Prostate gland (tissue), 2 donors: Measurements from ENCODE around the gene IDUA. TPM values are rescaled to one million over a fixed set of nuclear protein-coding genes. Genes with fewer than 3 reads are reported as not detected.

Source experiments
- DNase-seq: peaks from one replicate; pipeline ENCODE4 v3.0.0-alpha.2; 2019; ENCODE audit warnings: low spot score
- H3K27ac ChIP-seq, 2 donors: fragments of 200-600 bp; sonication (generic); 2 replicates each; pipeline ENCODE4 v1.5.1; 2017 to 2019
- H3K27me3 ChIP-seq: fragments of 200-600 bp; sonication (generic); replicated peaks from 2 replicates; pipeline ENCODE4 v1.5.1; 2019; ENCODE audit not compliant: insufficient read depth
- H3K36me3 ChIP-seq, 2 donors: fragments of 200-600 bp; sonication (generic); 1 replicate in 1 of 2; 2 replicates in 1 of 2; pipeline versions ENCODE4 v1.5.1 to v1.8.1; 2017 to 2019
- H3K4me1 ChIP-seq: fragments of 200-600 bp; sonication (generic); replicated peaks from 2 replicates; pipeline ENCODE4 v1.5.1; 2019
- H3K4me3 ChIP-seq, 2 donors: fragments of 200-600 bp; sonication (generic); 2 replicates each; pipeline ENCODE4 v1.5.1; 2017 to 2019
- H3K9me3 ChIP-seq: fragments of 200-600 bp; sonication (generic); 2 replicates; pipeline ENCODE4 v1.5.1; 2017
- POLR2A ChIP-seq: fragments of 450-650 bp; IDR thresholded peaks from one replicate; pipeline ENCODE4 v1.6.1; 2016; ENCODE audit warnings: antibody characterized with exemption, mild to moderate bottlenecking
- POLR2AphosphoS5 ChIP-seq: sonication (generic); formaldehyde crosslinking; IDR thresholded peaks from one replicate; pipeline ENCODE4 v1.6.1; 2017; ENCODE audit warnings: antibody characterized with exemption
- WGBS: methylation state at CpG from one replicate; pipeline ENCODE4 v1.1.5; 2018; 5-methylcytosine and 5-hydroxymethylcytosine counted together
- intact Hi-C: fragments of 100-400 bp; cut with DNase I; formaldehyde crosslinking; loops from one replicate; pipeline ENCODE4 v1.14.2; 2022
- total RNA-seq, 2 donors: library from RNA; depleted of rRNA; stranded (reverse); fragments of >200 nt; gene quantifications; one replicate each; pipeline ENCODE4 v1.1.0, GENCODE V29; 2016
- TF ChIP-seq, protein P1 (sequence below), 4 experiments: fragments of 200-600 bp in 2 of 4; fragments of 450-650 bp in 2 of 4; sonication (generic) in 2 of 4; IDR thresholded peaks; 1 replicate in 3 of 4; 2 replicates in 1 of 4; pipeline ENCODE4 v1.5.1; 2016 to 2019; ENCODE audit warnings: antibody characterized with exemption in 4 of 4, mild to moderate bottlenecking in 2 of 4, moderate library complexity in 2 of 4

The IDUA gene
- total RNA-seq, 2 donors from 2014 or later: 53.6 to 56.8 TPM

DNA sequence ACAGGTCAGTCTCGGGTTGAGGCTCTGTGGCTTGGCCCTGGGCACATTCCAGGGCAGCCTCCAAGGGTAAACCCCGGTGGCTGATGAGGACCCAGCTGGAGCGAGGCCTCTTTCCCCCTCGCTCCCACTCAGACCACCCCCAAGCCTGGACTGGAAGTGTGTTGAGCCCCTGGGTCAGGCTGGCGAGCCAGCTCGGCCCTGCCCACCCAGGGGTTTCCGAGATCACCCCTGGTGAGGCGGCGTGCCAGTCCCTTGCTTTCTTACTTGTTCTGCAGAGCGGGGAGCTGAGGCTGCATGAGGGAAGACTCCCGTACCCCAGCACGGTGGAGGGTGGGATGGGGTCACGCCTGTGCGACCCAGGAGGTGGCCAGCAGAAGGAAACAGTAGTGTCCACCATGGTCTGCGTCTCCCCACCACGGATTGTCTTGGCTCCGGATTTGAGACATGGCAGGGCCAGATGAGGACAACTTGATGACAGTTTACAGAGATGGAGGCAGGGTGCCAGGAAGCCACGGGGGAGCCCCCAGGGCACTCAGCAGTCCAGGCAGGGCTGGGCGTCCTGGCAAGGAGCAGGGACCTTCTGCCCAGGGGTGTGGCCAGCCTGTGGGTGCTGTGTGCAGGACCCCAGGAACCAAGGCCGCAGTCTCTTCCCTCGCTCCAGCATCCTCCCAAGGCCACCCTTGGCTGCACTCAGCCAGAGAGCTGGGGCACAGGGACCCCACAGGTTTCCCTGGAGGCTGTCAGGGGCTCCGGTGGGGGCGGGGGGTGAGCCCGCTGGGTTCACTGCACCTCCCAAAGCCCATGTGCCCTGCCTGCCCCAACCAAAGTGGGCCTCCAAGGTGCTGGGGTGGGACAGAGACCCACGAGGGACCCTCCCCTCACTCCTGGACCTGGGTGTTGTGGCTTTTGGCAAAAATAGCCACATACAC lies 18.0 kb downstream of the IDUA start:
- TF ChIP-seq, protein P1, sequence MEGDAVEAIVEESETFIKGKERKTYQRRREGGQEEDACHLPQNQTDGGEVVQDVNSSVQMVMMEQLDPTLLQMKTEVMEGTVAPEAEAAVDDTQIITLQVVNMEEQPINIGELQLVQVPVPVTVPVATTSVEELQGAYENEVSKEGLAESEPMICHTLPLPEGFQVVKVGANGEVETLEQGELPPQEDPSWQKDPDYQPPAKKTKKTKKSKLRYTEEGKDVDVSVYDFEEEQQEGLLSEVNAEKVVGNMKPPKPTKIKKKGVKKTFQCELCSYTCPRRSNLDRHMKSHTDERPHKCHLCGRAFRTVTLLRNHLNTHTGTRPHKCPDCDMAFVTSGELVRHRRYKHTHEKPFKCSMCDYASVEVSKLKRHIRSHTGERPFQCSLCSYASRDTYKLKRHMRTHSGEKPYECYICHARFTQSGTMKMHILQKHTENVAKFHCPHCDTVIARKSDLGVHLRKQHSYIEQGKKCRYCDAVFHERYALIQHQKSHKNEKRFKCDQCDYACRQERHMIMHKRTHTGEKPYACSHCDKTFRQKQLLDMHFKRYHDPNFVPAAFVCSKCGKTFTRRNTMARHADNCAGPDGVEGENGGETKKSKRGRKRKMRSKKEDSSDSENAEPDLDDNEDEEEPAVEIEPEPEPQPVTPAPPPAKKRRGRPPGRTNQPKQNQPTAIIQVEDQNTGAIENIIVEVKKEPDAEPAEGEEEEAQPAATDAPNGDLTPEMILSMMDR (IDR thresholded peaks at IDR 0.05): no peak
- TF ChIP-seq POLR2AphosphoS5: no peak
- intact Hi-C loops: no loop called here
- Histone ChIP-seq H3K36me3 (no peaks in the 10 kb centered on the region), H3K27ac (no peak overlapping the region), H3K9me3 (no peaks in the 10 kb centered on the region), H3K27me3 (peaks cover 40% of the 10 kb centered on the region), H3K4me1 (peaks cover 11% of the 10 kb centered on the region), H3K4me3 (no peak overlapping the region)
- DNase-seq: no peak
- WGBS: 86% methylated on average over 16 of the region's 25 CpGs

DNA sequence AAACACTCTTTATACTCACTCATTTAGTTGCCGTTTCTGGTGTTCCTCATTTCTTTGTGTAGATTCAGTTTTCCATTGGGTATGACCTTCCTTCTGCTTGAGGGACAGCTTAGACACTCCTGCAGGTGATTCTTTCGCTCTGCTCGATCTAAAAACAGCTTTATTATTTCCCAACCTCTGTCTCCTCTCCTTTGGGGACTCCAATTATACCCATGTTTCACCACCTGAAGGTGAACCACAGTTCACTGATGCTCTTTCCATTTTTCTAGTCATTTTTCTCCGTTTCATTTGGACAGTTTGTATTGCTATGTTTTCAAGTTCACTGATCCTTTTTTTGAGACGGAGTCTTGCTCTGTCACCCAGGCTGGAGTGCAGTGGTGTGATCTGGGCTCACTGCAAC lies 20.0 kb downstream of the IDUA start:
- Histone ChIP-seq H3K27me3 (peaks cover 25% of the 10 kb centered on the region), H3K36me3 (no peaks in the 10 kb centered on the region), H3K9me3 (no peaks in the 10 kb centered on the region), H3K4me3 (no peak overlapping the region), H3K4me1 (peaks cover 19% of the 10 kb centered on the region), H3K27ac (no peak overlapping the region)
- TF ChIP-seq POLR2AphosphoS5 (no peak), POLR2A (no peak)
- TF ChIP-seq, protein P1 (IDR thresholded peaks at IDR 0.05): no peak
- intact Hi-C loops: no loop called here
- WGBS: 90% methylated on average over 5 of the region's 5 CpGs
- DNase-seq: no peak

DNA sequence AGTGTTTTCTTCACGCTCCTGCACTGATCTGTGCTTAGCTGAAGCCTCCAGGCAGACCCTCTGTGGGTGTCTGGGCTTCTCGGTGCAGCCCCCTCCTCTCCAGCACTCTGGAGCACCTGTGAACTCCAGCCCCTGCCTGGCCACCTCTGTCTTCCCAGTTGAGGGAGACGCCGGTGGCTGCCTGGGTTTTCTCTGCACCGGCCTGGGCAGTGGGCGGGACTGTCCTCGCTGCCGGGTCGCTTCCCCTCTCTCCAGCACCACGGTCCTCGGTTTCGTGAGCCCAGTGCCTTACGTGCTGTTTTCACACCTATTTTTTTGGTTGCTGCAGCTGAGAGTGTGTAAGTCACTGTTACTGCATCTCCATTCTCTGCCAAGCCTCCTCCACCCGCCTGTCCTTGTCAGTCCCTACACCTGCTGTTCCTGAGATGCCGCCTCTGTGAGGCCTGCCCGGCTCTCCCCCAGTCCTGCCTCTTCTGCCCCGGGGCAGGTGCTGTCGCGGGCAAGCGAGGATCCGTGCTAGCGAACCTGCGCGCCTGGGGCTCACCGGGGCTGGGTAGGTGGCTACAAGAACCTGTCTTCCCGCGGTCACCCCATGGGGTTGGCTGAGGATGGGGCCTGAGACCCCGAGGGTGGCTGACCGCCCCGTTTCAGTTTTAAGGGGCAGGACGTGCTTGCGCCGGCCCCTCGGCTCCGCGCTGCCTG lies 22.1 kb downstream of the IDUA start:
- H3K9me3 ChIP-seq: no peaks in the 10 kb centered on the region
- H3K27ac ChIP-seq: peak overlapping the region; percentile 63 to 65
- H3K27me3 ChIP-seq: peaks cover 6% of the 10 kb centered on the region
- H3K4me3 ChIP-seq: peak overlapping the region; percentile 52 to 61
- DNase-seq: no peak
- intact Hi-C loops: no loop called here
- no peaks in the 10 kb centered on the region for H3K36me3 ChIP-seq
- TF ChIP-seq POLR2A: no peak
- TF ChIP-seq, protein P1 (IDR thresholded peaks at IDR 0.05): no peak
- no peak for TF ChIP-seq POLR2AphosphoS5
- H3K4me1 ChIP-seq: peaks cover 8% of the 10 kb centered on the region
- 4% methylated on average over 36 of the region's 36 CpGs for WGBS

DNA sequence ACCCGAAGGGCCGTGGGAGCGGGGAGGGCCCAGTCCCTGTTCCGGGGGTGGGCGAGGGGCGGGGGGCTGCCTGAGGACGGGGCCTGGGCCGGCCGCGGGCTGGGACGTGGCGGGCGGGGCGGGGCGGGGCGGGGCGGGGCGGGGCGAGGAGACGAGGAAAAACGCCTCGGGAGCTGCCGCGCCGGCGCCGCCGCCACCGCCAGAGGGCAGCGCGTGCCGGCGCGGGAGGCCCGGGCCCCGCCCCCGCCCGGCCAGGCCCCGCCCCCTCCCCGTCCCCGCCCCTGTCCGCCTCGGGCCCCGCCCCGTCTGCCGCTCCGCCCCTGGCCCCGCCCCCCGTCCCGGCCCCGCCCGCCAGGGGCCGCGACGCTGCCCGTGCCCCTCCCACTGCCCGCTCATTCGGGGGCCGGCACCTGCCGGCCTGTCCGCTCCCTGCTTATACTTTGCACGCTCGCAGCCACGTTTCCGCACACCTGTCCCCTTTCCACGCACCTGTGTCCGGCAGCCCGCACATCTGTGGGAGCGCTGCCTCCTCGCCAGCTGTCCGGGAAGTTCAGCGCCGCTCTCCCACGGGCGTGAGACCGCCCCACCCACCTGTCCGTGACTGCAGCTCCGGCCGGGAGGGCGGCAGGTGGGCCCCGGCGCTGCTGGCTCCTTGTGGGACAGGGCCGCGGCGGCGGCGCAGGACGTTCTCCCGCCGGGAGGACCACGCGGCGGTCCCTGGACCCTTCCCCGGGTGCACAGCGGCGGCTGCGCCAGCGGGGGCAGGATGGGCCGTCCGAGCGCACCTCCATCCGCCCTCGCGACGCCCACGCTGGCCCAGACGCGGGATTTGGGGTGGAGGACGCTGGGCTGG lies 22.9 kb downstream of the IDUA start:
- Histone ChIP-seq H3K27ac (peak overlapping the region; percentile 63 to 68), H3K4me1 (peaks cover 8% of the 10 kb centered on the region), H3K27me3 (no peaks in the 10 kb centered on the region), H3K36me3 (no peaks in the 10 kb centered on the region), H3K9me3 (no peaks in the 10 kb centered on the region), H3K4me3 (peak overlapping the region; percentile 52 to 61)
- WGBS: under 1% methylated on average over 47 of the region's 109 CpGs
- DNase-seq: peak; percentile 61
- TF ChIP-seq, protein P1 (IDR thresholded peaks at IDR 0.05): peak in 2 of 4 experiments; percentile 23 to 26
- TF ChIP-seq POLR2A: peak; percentile 59
- TF ChIP-seq POLR2AphosphoS5: peak; percentile 10
- intact Hi-C loops: loop anchor here (2.0 kb wide), 1 partner anchor 337 kb away; the partner anchor contains the start of gene UVSSA
